Measurements from ENCODE around the gene MAB21L2. TPM values are rescaled to one million over a fixed set of nuclear protein-coding genes. Genes with fewer than 3 reads are reported as not detected.
"Not testable (repeated sequence)": the region's sequence is repeated elsewhere in the genome, so short reads cannot be mapped to it uniquely, and the experiment has no call there.

The MAB21L2 gene
- total RNA-seq, 1 donor from 2014 or later: not detected

- Histone ChIP-seq H3K27ac (no peak overlapping the region), H3K27me3 (ENCODE audit: low read depth) (no peaks in the 10 kb centered on the region), H3K9me3 (no peaks in the 10 kb centered on the region), H3K36me3 (no peaks in the 10 kb centered on the region), H3K4me1 (no peaks in the 10 kb centered on the region), H3K4me3 (no peak overlapping the region)
- DNase-seq: no peak
- ATAC-seq: no peak
- no peak for TF ChIP-seq CTCF (IDR thresholded peaks at IDR 0.05)
- intact Hi-C loops (cut with DNase I): no loop called here
Measured at GRCh38 chr4:150541681-150542080, 40.3 kb upstream of the MAB21L2 start.

GRCh38 chr4:150543042-150543441 lies 38.9 kb upstream of the MAB21L2 start:
- Histone ChIP-seq H3K9me3 (no peaks in the 10 kb centered on the region), H3K4me3 (no peak overlapping the region), H3K36me3 (no peaks in the 10 kb centered on the region), H3K27ac (no peak overlapping the region), H3K27me3 (ENCODE audit: low read depth) (no peaks in the 10 kb centered on the region), H3K4me1 (no peaks in the 10 kb centered on the region)
- ATAC-seq (no peak), DNase-seq (no peak)
- intact Hi-C loops (cut with DNase I): no loop called here
- no peak for TF ChIP-seq CTCF (IDR thresholded peaks at IDR 0.05)

- DNase-seq: no peak
- no peak for TF ChIP-seq CTCF (IDR thresholded peaks at IDR 0.05)
- H3K27me3 ChIP-seq (ENCODE audit: low read depth): no peaks in the 10 kb centered on the region
- no peak overlapping the region for H3K27ac ChIP-seq
- no peak overlapping the region for H3K4me3 ChIP-seq
- no peak for ATAC-seq
- intact Hi-C loops (cut with DNase I): no loop called here
- H3K36me3 ChIP-seq: no peaks in the 10 kb centered on the region
- H3K4me1 ChIP-seq: no peaks in the 10 kb centered on the region
- no peaks in the 10 kb centered on the region for H3K9me3 ChIP-seq
Measured at GRCh38 chr4:150546286-150546685, 35.7 kb upstream of the MAB21L2 start.

- no peak overlapping the region for H3K4me3 ChIP-seq
Measured at GRCh38 chr4:150547154-150547838, 34.7 kb upstream of the MAB21L2 start.

GRCh38 chr4:150557811-150558210 lies 24.1 kb upstream of the MAB21L2 start:
- H3K27me3 ChIP-seq (ENCODE audit: low read depth); H3K27ac ChIP-seq; H3K4me1 ChIP-seq; H3K9me3 ChIP-seq; H3K4me3 ChIP-seq; intact Hi-C loops (cut with DNase I); DNase-seq; H3K36me3 ChIP-seq: not testable (repeated sequence)
- peak in 1 of 2 donors; percentile 62 for ATAC-seq

More at GRCh38 chr4:150547154-150547838, 34.7 kb upstream of the MAB21L2 start:
- intact Hi-C loops (cut with DNase I): no loop called here
- H3K4me1 ChIP-seq: no peaks in the 10 kb centered on the region
- no peaks in the 10 kb centered on the region for H3K9me3 ChIP-seq
- ATAC-seq: no peak
- H3K36me3 ChIP-seq: no peaks in the 10 kb centered on the region
- no peaks in the 10 kb centered on the region for H3K27me3 ChIP-seq (ENCODE audit: low read depth)
- no peak for DNase-seq
- no peak for TF ChIP-seq CTCF (IDR thresholded peaks at IDR 0.05)
- H3K27ac ChIP-seq: no peak overlapping the region

- H3K36me3 ChIP-seq: no peaks in the 10 kb centered on the region
- H3K4me3 ChIP-seq: no peak overlapping the region
- no peak for DNase-seq
- H3K4me1 ChIP-seq: no peaks in the 10 kb centered on the region
- no peak for ATAC-seq
- intact Hi-C loops (cut with DNase I): no loop called here
- no peak for TF ChIP-seq CTCF (IDR thresholded peaks at IDR 0.05)
- H3K9me3 ChIP-seq: no peaks in the 10 kb centered on the region
- H3K27me3 ChIP-seq (ENCODE audit: low read depth): no peaks in the 10 kb centered on the region
- no peak overlapping the region for H3K27ac ChIP-seq
Measured at GRCh38 chr4:150561143-150561737, 20.7 kb upstream of the MAB21L2 start.
